ENCODE data around the gene SLC25A48.
"Not testable (repeated sequence)": the region's sequence is repeated elsewhere in the genome, so short reads cannot be mapped to it uniquely, and the experiment has no call there.

Gene SLC25A48

DNA sequence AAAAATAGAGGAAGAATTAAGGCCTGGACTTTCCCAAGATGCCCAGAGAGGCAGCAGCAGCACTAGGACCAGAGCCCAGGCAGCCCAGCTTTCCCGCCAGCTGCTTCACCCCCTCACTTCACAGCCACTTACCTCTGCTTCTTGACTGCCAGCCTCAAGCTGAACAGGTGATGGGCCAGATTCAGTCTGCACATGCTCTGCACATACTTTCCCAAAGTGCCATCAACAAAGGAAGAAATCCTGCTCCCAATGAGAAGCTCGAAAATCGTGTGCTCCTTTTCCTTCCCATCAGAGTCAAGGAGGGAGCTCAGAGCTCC is 4.1 kb upstream of the SLC25A48 start:
- no peak for DNase-seq (ENCODE audit: low spot score)

- DNase-seq (ENCODE audit: low spot score): no peak
Measured at GRCh38 chr5:135830876-135831275, 3.6 kb upstream of the SLC25A48 start.

DNA sequence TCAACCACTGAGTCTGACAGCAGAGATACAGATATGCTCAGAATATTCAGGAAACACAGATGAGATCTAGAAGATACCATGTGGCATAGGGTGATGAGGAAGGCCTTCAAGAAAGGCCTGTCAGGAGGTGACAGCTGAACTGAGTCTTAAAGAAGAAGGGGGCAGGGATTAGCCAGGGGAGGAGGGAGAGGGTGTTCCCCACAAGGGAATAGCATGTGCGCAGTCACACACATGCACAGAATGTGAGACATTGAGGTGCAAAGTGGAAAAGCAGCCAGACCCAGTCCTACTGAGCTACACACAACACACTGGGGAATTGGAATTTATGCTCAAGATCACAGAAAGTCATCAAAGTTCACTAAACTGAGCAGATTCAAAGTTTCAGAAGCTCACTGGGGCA is 3.0 kb upstream of the SLC25A48 start:
- DNase-seq (ENCODE audit: low spot score): no peak

DNA sequence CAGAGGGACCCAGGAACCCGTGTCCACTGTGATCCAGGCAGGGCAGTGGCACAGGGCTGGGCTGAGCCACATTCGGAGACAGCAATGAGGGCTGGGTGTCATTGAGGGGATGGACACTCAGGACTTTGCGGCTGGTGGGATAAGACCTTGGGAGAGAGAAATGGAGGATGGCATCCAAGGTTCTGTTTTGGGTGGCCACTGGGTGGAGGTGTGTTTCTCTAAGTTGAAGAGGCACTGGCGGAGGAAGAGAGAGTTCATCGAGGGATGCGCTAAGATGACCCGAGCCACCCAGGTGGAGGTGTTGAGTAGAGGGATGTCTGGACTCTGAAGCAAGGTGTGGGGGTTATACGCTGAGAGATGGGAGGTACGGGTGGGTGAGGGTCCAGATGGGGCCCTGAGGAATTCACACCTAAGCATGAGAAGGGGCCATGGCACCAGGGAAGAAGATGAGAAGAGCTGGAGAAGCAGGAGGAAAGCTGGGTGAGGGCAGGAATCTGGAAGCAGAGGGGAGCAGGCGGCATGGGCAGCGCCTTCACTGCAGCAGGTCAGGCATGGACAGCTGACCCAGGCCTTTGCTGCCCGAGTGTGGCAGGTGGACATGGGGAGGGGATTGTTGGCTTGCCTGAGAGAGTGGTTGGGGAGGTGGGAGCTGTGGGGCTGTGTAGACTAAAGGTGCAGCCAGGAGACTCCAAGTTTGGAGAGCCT is 2.5 kb upstream of the SLC25A48 start:
- no peak for DNase-seq (ENCODE audit: low spot score)

- DNase-seq (ENCODE audit: low spot score): no peak
Measured at GRCh38 chr5:135832941-135833920, 1.2 kb upstream of the SLC25A48 start.

DNA sequence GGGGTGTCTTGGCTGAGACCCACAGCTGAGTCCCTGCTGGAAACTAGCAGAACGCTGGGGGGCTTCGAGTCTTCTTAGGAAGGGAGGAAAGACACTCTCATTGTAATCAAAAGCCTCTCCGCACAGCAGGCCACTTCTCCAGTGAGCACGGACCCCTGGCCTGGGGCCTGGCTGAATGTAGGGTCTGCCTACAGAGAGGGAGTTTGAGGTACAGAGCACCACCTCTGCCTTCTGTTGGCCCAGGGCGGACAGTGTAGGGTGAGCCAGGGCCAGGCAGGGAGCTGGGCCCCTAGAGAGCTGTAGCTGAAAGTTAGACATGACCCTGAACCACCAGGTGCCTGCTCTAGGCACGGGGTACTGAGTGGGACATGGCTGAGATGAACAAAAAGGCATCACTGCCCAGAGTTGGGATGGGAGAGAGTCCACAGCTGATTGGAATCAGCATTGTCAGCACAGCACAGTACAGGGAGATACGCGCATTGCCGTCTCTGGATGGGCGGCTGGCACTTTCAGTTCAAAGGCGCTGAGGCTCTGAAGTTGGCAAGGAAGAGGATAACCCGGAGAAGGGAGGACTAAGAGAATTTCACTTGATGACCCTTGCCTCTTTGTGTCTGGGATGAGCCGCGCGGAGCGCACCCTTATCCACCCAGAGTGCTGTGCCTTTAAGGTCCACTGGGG is 363 bp upstream of the SLC25A48 start:
- no peak for DNase-seq (ENCODE audit: low spot score)

DNA sequence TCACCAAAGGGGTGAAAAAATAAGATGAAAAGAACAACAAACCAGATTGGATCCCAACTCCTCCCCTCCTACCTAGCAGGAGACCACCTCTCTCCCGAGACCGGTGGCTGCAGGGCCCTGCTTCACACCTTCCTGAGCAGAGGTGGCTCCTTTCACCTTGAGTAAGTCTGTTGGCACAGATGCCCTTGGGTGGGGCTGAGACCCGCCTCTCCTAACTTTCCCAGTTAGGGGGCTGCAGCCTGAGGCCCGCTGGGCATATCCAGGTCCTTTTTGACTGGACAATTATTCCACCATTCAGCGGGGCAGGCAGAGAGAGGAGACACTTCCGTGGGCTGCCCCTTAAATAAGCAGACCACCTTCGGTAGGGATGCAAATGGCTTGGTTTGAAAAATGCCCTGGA is 1.3 kb downstream of the SLC25A48 start:
- DNase-seq (ENCODE audit: low spot score): no peak

DNA sequence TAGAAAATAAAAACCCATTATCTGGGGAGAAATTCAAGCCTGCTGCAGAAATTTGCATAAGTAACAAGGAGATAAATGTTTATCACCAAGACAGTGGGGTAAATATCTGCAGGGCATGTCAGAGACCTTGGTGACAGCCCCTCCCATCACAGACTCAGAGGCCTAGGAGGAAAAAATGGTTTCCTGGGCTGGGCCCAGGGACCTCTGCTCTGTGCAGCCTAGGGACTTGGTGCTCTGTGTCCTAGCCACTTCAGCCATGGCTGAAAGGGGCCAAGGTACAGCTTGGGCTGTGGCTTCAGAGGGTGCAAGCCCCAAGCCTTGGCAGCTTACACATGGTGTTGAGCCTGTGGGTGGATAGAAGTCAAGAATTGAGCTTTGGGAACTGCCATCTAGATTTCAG is 3.9 kb downstream of the SLC25A48 start:
- DNase-seq (ENCODE audit: low spot score): not testable (repeated sequence)

GRCh38 chr5:135839566-135839965 is 5.1 kb downstream of the SLC25A48 start:
- no peak for DNase-seq (ENCODE audit: low spot score)

DNA sequence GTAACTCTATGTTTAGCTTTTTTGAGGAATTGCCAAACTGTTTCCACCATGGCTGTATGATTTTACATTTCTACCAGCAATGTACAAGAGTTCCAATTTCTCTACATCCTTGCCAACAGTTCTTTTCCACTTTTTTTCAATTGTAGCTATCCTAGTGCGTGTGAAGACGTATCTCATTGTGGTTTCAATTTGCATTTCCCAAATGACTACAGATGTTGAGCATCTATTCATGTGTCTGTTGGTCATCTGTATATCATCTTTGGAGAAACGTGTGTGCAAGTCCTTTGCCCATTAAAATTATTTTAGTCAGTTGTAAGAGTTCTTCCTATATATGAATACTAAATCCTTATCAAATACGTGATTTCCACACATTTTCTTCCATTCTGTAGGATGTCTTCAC is 6.5 kb downstream of the SLC25A48 start:
- no peak for DNase-seq (ENCODE audit: low spot score)

DNA sequence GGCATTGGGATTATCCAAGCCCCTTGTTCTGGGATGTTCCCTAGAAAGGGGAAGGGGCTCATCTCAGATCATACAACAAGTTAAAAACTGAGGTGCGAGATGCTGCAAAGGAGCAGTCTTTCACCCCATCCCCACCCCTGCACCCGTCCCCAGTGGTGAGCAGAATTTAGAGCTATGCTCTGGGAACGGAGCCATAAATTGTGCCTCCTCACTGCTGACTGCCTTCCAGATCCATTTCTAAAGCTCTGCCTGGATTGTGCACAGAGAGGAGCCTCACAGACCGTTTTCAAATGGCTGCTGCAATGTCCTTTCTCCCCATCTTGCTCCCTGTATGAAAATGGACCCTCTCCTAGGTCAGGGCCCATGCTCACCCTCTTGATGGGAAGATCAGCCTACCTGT is 8.3 kb downstream of the SLC25A48 start:
- no peak for DNase-seq (ENCODE audit: low spot score)

DNA sequence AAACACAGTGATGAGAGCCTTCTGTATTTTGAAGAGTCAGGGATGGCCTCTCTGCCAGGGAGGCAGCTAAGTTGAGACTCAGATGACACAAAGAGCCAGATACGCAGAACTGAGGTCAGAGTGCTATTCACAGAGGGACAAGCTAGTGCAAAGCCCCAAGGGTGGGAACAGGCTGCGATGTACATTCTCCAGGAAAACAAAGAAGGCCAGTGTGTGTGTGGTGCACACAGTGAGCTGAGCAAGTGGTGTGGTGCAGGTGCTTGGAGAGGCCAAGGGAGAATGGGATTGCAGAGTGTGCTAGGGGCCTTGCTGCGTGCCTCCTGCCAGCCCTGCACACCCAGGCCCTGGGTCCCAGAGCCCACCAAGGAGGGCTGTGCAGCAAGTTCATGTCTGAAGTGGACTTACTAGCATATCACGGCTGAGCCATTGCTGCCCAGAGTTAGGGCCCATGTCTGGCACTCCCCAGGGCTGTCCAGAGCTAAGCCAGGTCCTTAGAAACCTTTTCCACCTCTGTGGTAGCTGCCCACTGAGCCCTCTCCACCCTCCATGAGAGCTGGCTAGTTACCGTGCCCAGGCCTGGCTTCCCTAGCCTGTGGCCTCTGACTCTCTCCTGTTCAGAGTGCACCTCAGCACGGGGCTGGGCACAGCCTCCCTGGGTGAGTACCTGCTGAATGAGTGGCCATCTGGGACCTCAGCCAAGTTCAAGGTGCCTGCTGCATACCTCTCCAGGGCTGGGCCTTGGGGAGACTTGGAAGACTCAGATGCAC is 9.3 kb downstream of the SLC25A48 start:
- no peak for DNase-seq (ENCODE audit: low spot score)

DNA sequence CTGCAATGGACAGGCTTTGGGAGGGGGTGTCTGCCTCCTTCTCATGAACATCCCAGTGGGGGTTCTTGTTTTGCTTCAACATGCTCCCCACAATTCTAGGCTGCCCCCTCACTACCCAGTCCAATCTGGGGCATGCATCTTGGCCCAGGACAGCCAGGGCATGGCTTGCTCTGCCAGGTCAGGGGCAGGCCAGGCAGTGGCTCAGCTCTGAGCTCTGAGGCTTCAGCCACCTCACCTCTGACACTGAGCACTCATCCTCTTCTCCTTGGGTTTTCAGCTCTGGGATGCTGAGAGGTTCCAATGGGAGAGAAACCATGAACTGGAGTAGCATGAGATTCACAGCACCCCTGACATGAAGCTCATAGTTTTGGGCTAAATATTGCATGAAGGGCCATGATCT is 11.8 kb downstream of the SLC25A48 start:
- DNase-seq (ENCODE audit: low spot score): no peak

- DNase-seq (ENCODE audit: low spot score): no peak
Measured at GRCh38 chr5:135847976-135848375, 13.5 kb downstream of the SLC25A48 start.

DNA sequence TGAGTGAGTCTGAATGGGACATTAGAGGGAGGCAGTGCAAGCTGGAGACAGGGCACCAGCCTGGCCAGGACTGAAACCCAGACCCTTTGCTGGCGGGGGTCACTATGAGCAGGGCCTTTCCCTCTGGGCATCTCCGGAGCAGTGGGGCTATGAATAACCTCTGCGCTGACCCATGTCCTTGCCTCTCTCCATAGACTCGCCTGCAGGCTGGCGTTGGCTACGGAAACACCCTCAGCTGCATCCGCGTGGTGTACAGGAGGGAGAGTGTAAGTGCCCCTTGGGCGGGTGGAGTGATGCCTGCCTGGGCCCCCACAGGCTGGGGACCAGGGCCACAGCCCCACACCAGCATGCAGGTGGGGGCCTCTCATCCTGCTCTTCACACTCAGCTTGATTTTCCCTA is 15.8 kb downstream of the SLC25A48 start:
- DNase-seq (ENCODE audit: low spot score): no peak

DNA sequence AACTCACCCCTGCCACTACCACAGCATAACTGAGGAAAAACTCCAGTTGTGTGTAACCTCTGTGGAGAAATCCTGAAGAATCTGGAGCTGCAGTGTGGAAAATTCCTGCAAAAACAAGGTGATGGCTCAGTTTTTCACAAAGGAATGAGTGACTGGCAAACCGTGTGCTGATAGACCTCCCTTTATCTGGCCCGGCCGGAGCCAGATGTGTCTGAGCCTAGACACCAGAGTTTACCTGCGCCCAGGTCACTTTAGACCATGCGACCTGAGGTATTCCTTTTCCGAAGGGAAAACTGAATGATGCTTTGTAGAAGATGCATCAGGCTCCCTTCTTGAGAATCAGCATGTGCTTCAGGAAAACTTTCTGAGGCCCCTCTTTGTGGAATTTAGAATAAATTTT is 16.2 kb downstream of the SLC25A48 start:
- DNase-seq (ENCODE audit: low spot score): no peak

GRCh38 chr5:135851186-135851914 is 16.9 kb downstream of the SLC25A48 start:
- DNase-seq (ENCODE audit: low spot score): no peak

DNA sequence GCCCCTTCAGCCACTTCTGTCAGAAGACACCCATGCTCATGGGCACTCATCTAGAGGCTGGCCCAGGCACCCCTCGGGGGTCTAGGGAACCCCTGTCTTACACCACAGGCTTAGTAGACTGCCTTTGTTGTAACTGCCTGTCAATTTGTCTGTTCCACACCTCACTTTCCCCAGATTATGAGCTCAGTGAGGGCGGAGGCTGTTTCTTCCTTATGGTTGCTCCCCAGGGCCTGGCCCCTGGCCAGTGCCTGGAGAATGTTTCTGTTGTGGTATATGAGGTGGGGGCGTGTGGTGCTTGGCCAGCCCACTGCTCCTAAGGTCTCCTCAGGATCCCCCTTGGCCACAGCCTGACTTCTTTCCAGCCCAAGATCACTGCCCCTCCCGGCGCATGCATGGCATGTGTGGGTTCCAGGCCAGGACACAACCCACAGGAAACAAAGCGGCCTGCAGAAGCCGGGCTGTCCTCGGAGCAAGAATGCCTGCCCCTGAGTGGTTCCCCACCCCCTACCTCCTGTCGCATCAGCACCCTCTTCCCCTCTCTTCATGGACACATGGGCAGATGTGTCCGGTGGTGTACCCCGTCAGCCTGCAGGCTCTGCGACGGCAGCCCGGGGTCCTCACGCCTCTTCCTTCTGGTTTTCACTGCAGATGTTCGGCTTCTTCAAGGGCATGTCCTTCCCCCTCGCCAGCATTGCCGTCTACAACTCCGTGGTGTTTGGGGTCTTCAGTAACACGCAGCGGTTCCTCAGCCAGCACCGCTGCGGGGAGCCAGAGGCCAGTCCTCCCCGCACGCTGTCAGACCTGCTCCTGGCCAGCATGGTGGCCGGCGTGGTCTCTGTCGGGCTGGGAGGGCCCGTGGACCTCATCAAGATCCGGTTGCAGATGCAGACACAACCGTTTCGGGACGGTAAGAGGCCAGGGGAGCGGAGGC is 17.7 kb downstream of the SLC25A48 start:
- no peak for DNase-seq (ENCODE audit: low spot score)

DNA sequence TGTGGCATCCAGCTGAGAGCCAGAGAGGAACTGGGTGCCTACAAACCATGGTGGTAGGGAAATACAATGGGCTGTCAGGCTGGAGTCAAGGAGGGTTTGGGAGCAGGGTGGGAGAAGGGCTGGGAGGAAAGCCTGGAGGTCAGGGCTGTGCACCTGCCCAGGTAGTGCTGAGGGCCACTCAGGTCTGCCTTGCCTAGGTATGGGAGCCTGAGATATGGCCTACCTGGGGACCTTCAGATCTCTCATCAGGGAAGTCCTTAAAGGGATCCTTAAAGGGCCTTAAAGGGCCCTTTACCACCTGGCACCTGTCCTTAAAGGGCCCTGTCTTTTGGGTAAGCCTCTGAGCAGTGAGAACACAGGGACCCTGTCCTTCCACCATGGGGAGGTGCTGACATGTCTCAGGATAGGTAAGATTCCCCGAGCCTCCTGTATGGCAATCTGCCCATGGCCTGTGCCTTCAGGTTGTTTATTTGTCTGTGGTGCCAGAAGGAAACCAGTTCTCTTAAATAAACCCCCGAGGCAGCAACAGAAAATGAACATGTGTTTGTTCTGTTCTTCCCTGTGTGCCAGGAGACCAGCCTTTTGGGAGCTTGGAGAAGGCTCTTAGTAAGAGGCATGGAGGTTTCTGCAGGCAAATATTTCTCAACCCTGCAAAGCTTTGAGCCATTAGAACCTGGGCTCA is 23.3 kb downstream of the SLC25A48 start:
- DNase-seq (ENCODE audit: low spot score): no peak

DNA sequence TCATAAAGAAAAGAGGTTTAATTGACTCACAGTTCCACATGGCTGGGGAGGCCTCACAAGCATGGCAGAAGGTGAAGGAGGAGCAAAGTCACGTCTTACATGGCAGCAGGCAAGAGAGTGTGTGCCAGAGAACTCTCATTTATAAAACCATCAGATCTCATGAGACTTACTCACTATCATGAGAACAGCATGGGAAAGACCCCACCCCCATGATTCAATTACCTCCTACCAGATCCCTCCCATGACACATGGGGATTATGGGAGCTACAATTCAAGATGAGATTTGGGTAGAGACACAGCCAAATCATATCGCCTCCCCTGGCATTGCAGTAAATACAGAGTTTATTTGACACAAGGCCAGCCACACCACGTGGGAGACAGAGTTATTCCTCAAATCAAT is 24.7 kb downstream of the SLC25A48 start:
- not testable (repeated sequence) for DNase-seq (ENCODE audit: low spot score)

Measured in hematopoietic multipotent progenitor cell treated with erythropoietin and hydrocortisone succinate and interleukin-3 and kit ligand, for 17 days (in vitro differentiated cells).